OCI-LY1 (cell line): ENCODE results near the gene UTP15.

Experiments used
- H2AFZ ChIP-seq: fragments of 200-600 bp; sonication (generic), shearing (Covaris generic); 2 replicates; pipeline ENCODE4 v1.6.0; 2014; ENCODE audit warnings: antibody characterized with exemption, mild to moderate bottlenecking, low read length
- H3F3A ChIP-seq: fragments of 200-600 bp; sonication (generic), shearing (Covaris generic); 2 replicates; pipeline ENCODE4 v1.6.0; 2014; ENCODE audit warnings: mild to moderate bottlenecking, antibody characterized with exemption, low read length, moderate library complexity; ENCODE audit not compliant: insufficient read depth
- H3K27ac ChIP-seq: fragments of 200-600 bp; sonication (generic); 2 replicates; pipeline ENCODE4 v1.5.1; 2014; ENCODE audit warnings: low read length, mixed run types, mild to moderate bottlenecking, low read depth; ENCODE audit not compliant: poor library complexity, severe bottlenecking
- H3K27me3 ChIP-seq: fragments of 200-600 bp; sonication (generic); 2 replicates; pipeline ENCODE4 v1.6.0; 2014; ENCODE audit warnings: antibody characterized with exemption, mild to moderate bottlenecking, low read length, moderate library complexity; ENCODE audit not compliant: insufficient read depth
- H3K36me3 ChIP-seq: fragments of 200-600 bp; sonication (generic); 2 replicates; pipeline ENCODE4 v1.6.1; 2014; ENCODE audit warnings: mild to moderate bottlenecking, antibody characterized with exemption, low read length, moderate library complexity, mixed read lengths; ENCODE audit not compliant: insufficient read depth
- H3K4me1 ChIP-seq: fragments of 200-600 bp; sonication (generic); 2 replicates; pipeline ENCODE4 v1.5.1; 2014; ENCODE audit warnings: mild to moderate bottlenecking, low read length, moderate library complexity; ENCODE audit not compliant: insufficient read depth, severe bottlenecking
- H3K4me2 ChIP-seq: fragments of 200-600 bp; sonication (generic), shearing (Covaris generic); 2 replicates; pipeline ENCODE4 v1.6.1; 2014; ENCODE audit warnings: low read length
- H3K4me3 ChIP-seq: fragments of 200-600 bp; sonication (generic); 2 replicates; pipeline ENCODE4 v1.5.1; 2014; ENCODE audit warnings: low read length, low read depth, mild to moderate bottlenecking, mixed read lengths; ENCODE audit not compliant: poor library complexity, severe bottlenecking
- H3K79me2 ChIP-seq: fragments of 200-600 bp; shearing (Covaris generic); 2 replicates; pipeline ENCODE4 v1.6.1; 2016; ENCODE audit warnings: mixed run types, low read length, mixed read lengths; ENCODE audit not compliant: insufficient read depth
- H3K9ac ChIP-seq: fragments of 200-600 bp; sonication (generic), shearing (Covaris generic); 2 replicates; pipeline ENCODE4 v1.6.1; 2014; ENCODE audit warnings: mild to moderate bottlenecking, low read length, mixed read lengths
- H3K9me2 ChIP-seq: fragments of 200-600 bp; sonication (generic), shearing (Covaris generic); 2 replicates; pipeline ENCODE4 v1.6.1; 2014; ENCODE audit warnings: low read depth, mild to moderate bottlenecking, low read length, mixed read lengths
- H3K9me3 ChIP-seq: fragments of 200-600 bp; shearing (Covaris generic); 2 replicates; pipeline ENCODE4 v1.6.1; 2014; ENCODE audit warnings: low read length, mixed read lengths
- H4K20me1 ChIP-seq: fragments of 200-600 bp; sonication (generic), shearing (Covaris generic); 2 replicates; pipeline ENCODE4 v1.6.0; 2016; ENCODE audit warnings: mild to moderate bottlenecking, low read length; ENCODE audit not compliant: insufficient read depth
- EZH2 ChIP-seq: fragments of 200-600 bp; sonication (generic), shearing (Covaris generic); IDR thresholded peaks from 2 replicates; pipeline ENCODE4 v1.8.0; 2017; ENCODE audit warnings: borderline replicate concordance, mixed run types, mild to moderate bottlenecking, antibody characterized with exemption, low read length, moderate library complexity, mixed read lengths
- TF ChIP-seq, protein P1 (sequence below): fragments of 200-600 bp; sonication (generic), shearing (Covaris generic); IDR thresholded peaks from 2 replicates; pipeline ENCODE4 v1.5.1; 2017; ENCODE audit warnings: mild to moderate bottlenecking, antibody characterized with exemption, low read length, moderate library complexity, mixed read lengths

Gene UTP15

GRCh38 chr5:73542020-73542419 is 23.5 kb upstream of the UTP15 start:
- H3F3A ChIP-seq = no peaks in the 10 kb centered on the region
- no peaks in the 10 kb centered on the region for H3K9me2 ChIP-seq
- no peaks in the 10 kb centered on the region for H4K20me1 ChIP-seq
- no peaks in the 10 kb centered on the region for H3K4me1 ChIP-seq
- H3K36me3 ChIP-seq = no peaks in the 10 kb centered on the region
- no peaks in the 10 kb centered on the region for H3K27me3 ChIP-seq
- no peak overlapping the region for H2AFZ ChIP-seq
- TF ChIP-seq EZH2 = no peak
- TF ChIP-seq, protein P1, sequence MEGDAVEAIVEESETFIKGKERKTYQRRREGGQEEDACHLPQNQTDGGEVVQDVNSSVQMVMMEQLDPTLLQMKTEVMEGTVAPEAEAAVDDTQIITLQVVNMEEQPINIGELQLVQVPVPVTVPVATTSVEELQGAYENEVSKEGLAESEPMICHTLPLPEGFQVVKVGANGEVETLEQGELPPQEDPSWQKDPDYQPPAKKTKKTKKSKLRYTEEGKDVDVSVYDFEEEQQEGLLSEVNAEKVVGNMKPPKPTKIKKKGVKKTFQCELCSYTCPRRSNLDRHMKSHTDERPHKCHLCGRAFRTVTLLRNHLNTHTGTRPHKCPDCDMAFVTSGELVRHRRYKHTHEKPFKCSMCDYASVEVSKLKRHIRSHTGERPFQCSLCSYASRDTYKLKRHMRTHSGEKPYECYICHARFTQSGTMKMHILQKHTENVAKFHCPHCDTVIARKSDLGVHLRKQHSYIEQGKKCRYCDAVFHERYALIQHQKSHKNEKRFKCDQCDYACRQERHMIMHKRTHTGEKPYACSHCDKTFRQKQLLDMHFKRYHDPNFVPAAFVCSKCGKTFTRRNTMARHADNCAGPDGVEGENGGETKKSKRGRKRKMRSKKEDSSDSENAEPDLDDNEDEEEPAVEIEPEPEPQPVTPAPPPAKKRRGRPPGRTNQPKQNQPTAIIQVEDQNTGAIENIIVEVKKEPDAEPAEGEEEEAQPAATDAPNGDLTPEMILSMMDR = no peak
- no peak overlapping the region for H3K9ac ChIP-seq
- H3K79me2 ChIP-seq = no peaks in the 10 kb centered on the region
- no peaks in the 10 kb centered on the region for H3K9me3 ChIP-seq
- no peak overlapping the region for H3K27ac ChIP-seq
- H3K4me3 ChIP-seq = no peak overlapping the region
- H3K4me2 ChIP-seq = no peak overlapping the region

DNA sequence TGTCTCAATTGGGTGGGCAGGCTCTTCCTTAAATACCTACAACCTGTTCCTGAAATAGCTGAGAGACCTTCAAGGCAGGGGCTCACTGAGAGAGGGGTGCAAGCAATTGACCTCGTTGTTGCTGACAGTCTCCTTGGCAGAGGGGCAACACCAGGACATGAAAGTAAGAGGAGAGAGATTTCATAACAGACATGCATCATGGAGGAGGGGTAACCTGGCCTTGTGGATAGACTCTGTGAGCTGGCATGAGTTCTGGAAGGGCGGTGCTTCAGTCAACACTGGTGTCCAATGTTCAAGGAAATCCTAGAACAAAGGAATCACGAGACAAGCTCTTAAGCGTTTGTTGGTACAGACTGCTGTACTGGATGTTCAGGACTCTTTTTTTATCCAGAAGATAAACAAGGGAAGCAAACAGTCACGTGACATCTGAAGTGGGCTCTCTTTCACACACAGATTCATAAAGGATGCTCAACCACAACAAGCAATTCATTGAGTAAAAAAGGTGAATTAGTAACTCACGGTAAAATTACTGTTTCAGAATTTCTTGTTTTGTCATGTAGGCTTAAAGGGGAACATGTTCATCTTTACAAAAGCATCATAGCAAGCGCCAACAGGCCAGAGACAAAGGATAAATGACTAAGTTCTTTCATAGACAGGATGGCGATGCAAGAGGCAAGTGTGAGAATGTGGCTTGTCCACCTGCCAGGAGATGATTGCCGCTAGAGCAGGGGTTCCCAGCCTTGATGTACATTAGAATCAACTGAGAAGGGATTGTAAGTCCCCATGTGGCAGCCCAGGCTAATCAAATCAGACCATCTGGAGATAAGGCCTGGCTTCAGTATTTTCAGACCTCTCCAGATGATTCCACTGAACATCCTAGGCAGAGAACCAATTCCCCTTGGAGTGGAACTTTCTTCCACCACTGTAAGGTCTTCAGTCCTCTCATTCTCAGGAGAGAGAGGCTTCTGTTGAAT is 20.8 kb upstream of the UTP15 start:
- Histone ChIP-seq H4K20me1 (no peaks in the 10 kb centered on the region), H3K27me3 (no peaks in the 10 kb centered on the region), H3K79me2 (no peaks in the 10 kb centered on the region), H2AFZ (no peak overlapping the region), H3F3A (no peaks in the 10 kb centered on the region), H3K4me2 (no peak overlapping the region), H3K4me1 (no peaks in the 10 kb centered on the region), H3K9ac (no peak overlapping the region), H3K4me3 (no peak overlapping the region), H3K9me3 (no peaks in the 10 kb centered on the region), H3K9me2 (no peaks in the 10 kb centered on the region), H3K27ac (no peak overlapping the region), H3K36me3 (no peaks in the 10 kb centered on the region)
- TF ChIP-seq, protein P1 = no peak
- no peak for TF ChIP-seq EZH2

DNA sequence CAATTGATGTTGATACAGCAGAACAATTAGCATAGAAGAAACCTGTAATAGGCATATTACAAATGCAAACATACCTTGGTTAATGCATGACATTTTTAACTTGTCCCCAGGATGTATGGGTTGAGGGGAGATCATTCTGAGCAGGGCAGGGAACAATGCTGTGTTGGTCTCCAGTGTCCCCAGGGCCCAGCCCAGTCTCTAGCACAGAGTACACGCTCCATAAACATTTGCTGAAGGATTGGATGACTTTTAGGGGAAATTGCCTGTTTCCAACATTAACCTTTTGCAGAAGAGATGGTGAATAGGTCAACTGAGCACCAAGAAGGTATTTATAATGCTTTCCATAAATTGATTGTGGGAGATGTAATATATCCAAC is 20.2 kb upstream of the UTP15 start:
- H3F3A ChIP-seq = no peaks in the 10 kb centered on the region
- H3K36me3 ChIP-seq = no peaks in the 10 kb centered on the region
- no peaks in the 10 kb centered on the region for H3K4me1 ChIP-seq
- H3K4me3 ChIP-seq = no peak overlapping the region
- no peak overlapping the region for H3K4me2 ChIP-seq
- no peaks in the 10 kb centered on the region for H3K27me3 ChIP-seq
- H3K9me2 ChIP-seq = no peaks in the 10 kb centered on the region
- no peak overlapping the region for H2AFZ ChIP-seq
- no peak overlapping the region for H3K9ac ChIP-seq
- H3K27ac ChIP-seq = no peak overlapping the region
- H3K79me2 ChIP-seq = no peaks in the 10 kb centered on the region
- H4K20me1 ChIP-seq = no peaks in the 10 kb centered on the region
- no peaks in the 10 kb centered on the region for H3K9me3 ChIP-seq
- TF ChIP-seq EZH2 = no peak
- TF ChIP-seq, protein P1 = no peak
